Heart right ventricle (tissue), 16 donors: ENCODE results near the gene RAB14. TPM values are rescaled to one million over a fixed set of nuclear protein-coding genes. Genes with fewer than 3 reads are reported as not detected.

Experiments used
- ATAC-seq, 8 donors: fragments of 200-7000 bp; cut with Tn5 transposase; one replicate each; pipeline ENCODE4 v1.9.1; 2020; ENCODE audit warnings: mild to moderate bottlenecking in 8 of 8, moderate library complexity in 8 of 8, moderate number of reproducible peaks in 1 of 8
- DNase-seq, 2 donors: peaks; one replicate each; pipeline ENCODE4 v3.0.0-alpha.2; 2020
- H3K27ac ChIP-seq, 10 donors: fragments of 200-600 bp; sonication (generic) in 2 of 10; one replicate each; pipeline versions ENCODE4 v1.5.0 to v1.8.0; 2020 to 2022; ENCODE audit warnings: mild to moderate bottlenecking in 3 of 10
- H3K27me3 ChIP-seq, 7 donors: fragments of 200-600 bp; one replicate each; pipeline ENCODE4 v1.8.0; 2021 to 2022; ENCODE audit warnings: mild to moderate bottlenecking in 2 of 7
- H3K36me3 ChIP-seq, 9 donors: fragments of 200-600 bp; sonication (generic) in 1 of 9; one replicate each; pipeline versions ENCODE4 v1.5.0 to v1.8.0; 2020 to 2022; ENCODE audit warnings: mild to moderate bottlenecking in 2 of 9
- H3K4me1 ChIP-seq, 9 donors: fragments of 200-600 bp; sonication (generic) in 1 of 9; one replicate each; pipeline versions ENCODE4 v1.5.0 to v1.8.0; 2020 to 2022; ENCODE audit warnings: mild to moderate bottlenecking in 4 of 9
- H3K4me3 ChIP-seq, 10 donors: fragments of 200-600 bp; sonication (generic) in 2 of 10; one replicate each; pipeline versions ENCODE4 v1.5.0 to v1.8.0; 2020 to 2022; ENCODE audit warnings: mild to moderate bottlenecking in 7 of 10, moderate library complexity in 2 of 10
- H3K9me3 ChIP-seq, 11 donors: fragments of 200-600 bp in 10 of 11; sonication (generic) in 2 of 11; one replicate each; pipeline versions ENCODE4 v1.5.0 to v1.8.0; 2013 to 2022; ENCODE audit warnings: mild to moderate bottlenecking in 2 of 11, control low read depth in 1 of 11, moderate library complexity in 1 of 11
- WGBS, 2 donors: extraction: QIAGEN DNeasy Blood & Tissue Kit; methylation state at CpG; one replicate each; pipeline ENCODE4 v1.1.7; 2013; ENCODE audit warnings: inconsistent platforms in 1 of 2; 5-methylcytosine and 5-hydroxymethylcytosine counted together
- intact Hi-C, 10 donors: fragments of 100-400 bp; cut with DNase I; formaldehyde crosslinking; loops; one replicate each; pipeline versions ENCODE4 v1.11.1 to v1.14.2; 2022
- polyA plus RNA-seq, 2 donors: library from polyadenylated mRNA; stranded (reverse); fragments of 200-250 nt; gene quantifications; one replicate each; pipeline ENCODE4 v1.2.3, GENCODE V29; 2013
- total RNA-seq, 10 donors: library from RNA; stranded (reverse); fragmentation: NEBNext Ultra II Directional in 3 of 10; extraction: Animal tissue kit (Norgen Biotek cat#: 25700) in 3 of 10; gene quantifications; one replicate each; pipeline versions ENCODE4 v1.2.1 to v1.2.4, GENCODE V29; 2021 to 2023
- TF ChIP-seq, protein P1 (sequence below), 9 donors: fragments of 200-600 bp; sonication (generic) in 2 of 9; IDR thresholded peaks; one replicate each; pipeline versions ENCODE4 v1.5.0 to v1.8.0; 2021 to 2022; ENCODE audit warnings: antibody characterized with exemption in 9 of 9, mild to moderate bottlenecking in 5 of 9, moderate library complexity in 1 of 9
- donor health status: Arrhythmogenic right ventricular cardiomyopathy.
- donor health status: ischemic (EF 13 %, LVEDD 7.1; RV severe dilation, severe dysfunction).
- donor health status: healthy with polysubstance abuse.
- donor health status: DM: no; HTN: yes; CAD: no.
- donor health status: DM: no; HTN: no; CAD: no.
- donor health status: ischemic (EF 25% LVEDD 6.9; RV normal size, moderate dysfunction).
- donor health status: ischemic (EF 25% LVEDD 5.7; RV mildly dilated, moderate dysfunction).
- donor health status: healthy.
- donor health status: DM: yes; HTN: yes; CAD: no.
- donor health status: Ischemic cardiomyopathy.
- donor health status: ischemic (EF 35%, LVEDD 5.7; RV mildly dilated, moderate dysfunction).
- donor health status: nonischemic (EF 11% LVEDD 7.7; RV severe dilation, severe dysfunction).
- donor health status: DM: yes; HTN: yes; CAD: no.
- donor health status: PGD.
- donor health status: ischemic (EF 29% LVEDD 5.4; RV normal size, mild dysfunction).
- donor health status: nonischemic (EF 23%, LVEDD 6.1; RV moderate dilation, normal function).

Gene RAB14
- total and polyA plus RNA-seq, 12 donors, result 17.6 to 60.7 (median 51.5) TPM

DNA sequence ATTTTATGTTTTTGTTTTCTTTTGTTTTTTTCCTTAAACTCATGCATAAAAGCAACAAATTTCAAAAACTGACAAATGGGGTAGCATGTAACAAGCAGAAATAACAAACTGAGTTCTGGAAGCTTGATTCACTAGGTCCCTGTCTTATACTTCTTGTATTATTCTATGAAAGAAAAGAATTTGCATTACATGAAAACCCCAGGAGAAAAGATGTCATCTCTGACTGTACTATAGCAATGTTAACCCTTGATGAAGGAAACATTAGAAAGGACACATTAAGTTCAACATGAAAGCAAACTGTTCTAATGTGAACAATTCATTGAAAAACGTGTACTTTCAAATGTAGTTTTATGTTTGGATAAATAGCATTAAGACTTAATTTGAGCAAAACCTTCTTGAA lies 9.2 kb downstream of the RAB14 start:
- Histone ChIP-seq H3K27me3 (no peaks in the 10 kb centered on the region), H3K9me3 (no peaks in the 10 kb centered on the region), H3K4me3 (no peak overlapping the region), H3K4me1 (peaks cover 2 to 96% (median 83%) of the 10 kb centered on the region in 9 donors), H3K36me3 (peaks cover 0 to 21% (median 0%) of the 10 kb centered on the region in 9 donors), H3K27ac (no peak overlapping the region)
- intact Hi-C loops, result no loop called here
- TF ChIP-seq, protein P1, sequence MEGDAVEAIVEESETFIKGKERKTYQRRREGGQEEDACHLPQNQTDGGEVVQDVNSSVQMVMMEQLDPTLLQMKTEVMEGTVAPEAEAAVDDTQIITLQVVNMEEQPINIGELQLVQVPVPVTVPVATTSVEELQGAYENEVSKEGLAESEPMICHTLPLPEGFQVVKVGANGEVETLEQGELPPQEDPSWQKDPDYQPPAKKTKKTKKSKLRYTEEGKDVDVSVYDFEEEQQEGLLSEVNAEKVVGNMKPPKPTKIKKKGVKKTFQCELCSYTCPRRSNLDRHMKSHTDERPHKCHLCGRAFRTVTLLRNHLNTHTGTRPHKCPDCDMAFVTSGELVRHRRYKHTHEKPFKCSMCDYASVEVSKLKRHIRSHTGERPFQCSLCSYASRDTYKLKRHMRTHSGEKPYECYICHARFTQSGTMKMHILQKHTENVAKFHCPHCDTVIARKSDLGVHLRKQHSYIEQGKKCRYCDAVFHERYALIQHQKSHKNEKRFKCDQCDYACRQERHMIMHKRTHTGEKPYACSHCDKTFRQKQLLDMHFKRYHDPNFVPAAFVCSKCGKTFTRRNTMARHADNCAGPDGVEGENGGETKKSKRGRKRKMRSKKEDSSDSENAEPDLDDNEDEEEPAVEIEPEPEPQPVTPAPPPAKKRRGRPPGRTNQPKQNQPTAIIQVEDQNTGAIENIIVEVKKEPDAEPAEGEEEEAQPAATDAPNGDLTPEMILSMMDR (IDR thresholded peaks at IDR 0.05), result no peak
- 56% methylated on average over 1 of the region's 1 CpG for WGBS, 2 donors
- DNase-seq (no peak), ATAC-seq (no peak)

DNA sequence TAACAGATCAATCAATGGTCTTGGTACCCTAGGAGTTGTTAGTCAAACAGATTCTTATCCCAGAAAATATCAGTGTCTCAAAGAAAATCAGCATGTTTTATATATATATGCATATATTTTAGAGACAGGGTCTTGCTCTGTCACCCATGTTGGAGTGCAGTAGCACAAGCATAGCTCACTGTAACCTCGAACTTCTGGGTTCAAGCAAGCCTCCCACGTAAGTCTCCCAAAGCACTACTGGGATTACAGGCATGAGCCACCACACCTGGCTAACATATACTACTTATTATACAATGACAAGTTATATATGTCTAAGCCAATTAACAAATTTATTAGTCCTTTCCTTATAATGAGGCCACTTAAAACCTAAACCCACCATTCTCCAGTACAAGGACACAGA lies 10.4 kb downstream of the RAB14 start:
- peaks cover 0 to 28% (median 2%) of the 10 kb centered on the region in 9 donors for H3K36me3 ChIP-seq
- ATAC-seq (peak in 2 of 8 donors; percentile 33 to 68), DNase-seq (no peak)
- no peaks in the 10 kb centered on the region for H3K9me3 ChIP-seq
- H3K4me3 ChIP-seq, result no peak overlapping the region
- H3K27ac ChIP-seq, result peak overlapping the region in 1 of 10 donors; percentile 3
- H3K27me3 ChIP-seq, result no peaks in the 10 kb centered on the region
- peaks cover 0 to 96% (median 80%) of the 10 kb centered on the region in 9 donors for H3K4me1 ChIP-seq
- WGBS, 2 donors, result 54 to 70% methylated on average over 2 of the region's 2 CpGs
- TF ChIP-seq, protein P1 (IDR thresholded peaks at IDR 0.05), result no peak
- intact Hi-C loops, result no loop called here

DNA sequence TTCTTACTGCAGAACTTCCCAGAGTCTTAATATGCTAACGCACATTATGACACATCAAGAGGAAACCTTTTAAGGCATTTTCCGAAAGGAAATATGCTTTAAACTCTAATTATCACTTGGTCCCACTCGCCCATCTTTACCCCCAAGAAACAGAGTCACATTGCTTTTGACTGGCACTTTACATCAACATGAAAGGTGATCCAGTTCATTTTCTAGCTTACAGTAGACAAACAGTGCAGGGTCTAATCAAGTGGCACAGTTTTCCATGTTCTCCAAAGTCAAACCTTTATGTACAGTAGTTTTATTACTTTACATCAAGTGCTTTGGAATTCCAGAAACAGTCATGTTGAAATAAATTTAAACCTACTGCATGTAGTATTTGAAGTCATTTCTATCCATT lies 12.0 kb downstream of the RAB14 start:
- no peak for DNase-seq
- TF ChIP-seq, protein P1 (IDR thresholded peaks at IDR 0.05), result no peak
- intact Hi-C loops, result no loop called here
- no peak for ATAC-seq
- Histone ChIP-seq H3K27ac (no peak overlapping the region), H3K4me3 (no peak overlapping the region), H3K4me1 (peaks cover 0 to 95% (median 80%) of the 10 kb centered on the region in 9 donors), H3K36me3 (peaks cover 0 to 39% (median 5%) of the 10 kb centered on the region in 9 donors), H3K9me3 (no peaks in the 10 kb centered on the region), H3K27me3 (no peaks in the 10 kb centered on the region)
- WGBS, 2 donors, result 89 to 92% methylated on average over 3 of the region's 3 CpGs

DNA sequence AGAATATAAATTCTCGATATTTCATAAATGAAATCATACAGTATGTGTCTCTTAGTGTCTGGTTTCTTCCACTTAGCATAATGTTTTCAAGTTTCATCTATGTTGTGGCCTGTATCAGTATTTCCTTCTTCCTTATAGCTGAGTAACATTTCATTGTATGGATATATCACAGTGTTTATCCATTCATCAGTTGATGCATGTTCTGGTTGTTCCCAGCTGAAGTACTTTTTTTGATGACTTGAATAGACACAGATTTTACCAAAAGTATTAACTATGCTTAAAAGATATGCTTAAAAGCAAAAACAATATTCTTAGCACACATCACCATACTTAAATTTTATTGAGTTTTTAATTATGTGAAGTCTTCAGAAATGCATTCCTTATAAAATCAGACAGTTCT lies 12.7 kb downstream of the RAB14 start:
- Histone ChIP-seq H3K27me3 (no peaks in the 10 kb centered on the region), H3K4me3 (no peak overlapping the region), H3K4me1 (peaks cover 0 to 95% (median 81%) of the 10 kb centered on the region in 9 donors), H3K9me3 (no peaks in the 10 kb centered on the region), H3K27ac (no peak overlapping the region), H3K36me3 (peaks cover 0 to 43% (median 5%) of the 10 kb centered on the region in 9 donors)
- DNase-seq, result no peak
- intact Hi-C loops, result no loop called here
- ATAC-seq, result no peak
- TF ChIP-seq, protein P1 (IDR thresholded peaks at IDR 0.05), result no peak
- WGBS, 2 donors, result 86 to 95% methylated on average over 1 of the region's 1 CpG
